K562 (cell line): ENCODE measurements around the gene BOD1L1. TPM values are rescaled to one million over a fixed set of nuclear protein-coding genes. Genes with fewer than 3 reads are reported as not detected.

Source experiments
- CREB1 ChIP-seq, 2 experiments: sonication (generic) in 1 of 2; formaldehyde crosslinking in 1 of 2; IDR thresholded peaks; 2 replicates each; pipeline versions ENCODE4 v1.6.1 to v1.8.0; 2012 to 2022; ENCODE audit warnings: inconsistent platforms in 1 of 2, mild to moderate bottlenecking in 1 of 2, missing genetic modification reagents in 1 of 2, moderate library complexity in 1 of 2
- E4F1 ChIP-seq: fragments of 250-450 bp; sonication (Bioruptor Pico); IDR thresholded peaks from 2 replicates; pipeline ENCODE4 v1.5.0; 2021; ENCODE audit warnings: mild to moderate bottlenecking, borderline replicate concordance
- FIP1L1 ChIP-seq: fragments of 200-400 bp; formaldehyde crosslinking; IDR thresholded peaks from 2 replicates; pipeline ENCODE4 v1.6.1; 2018; ENCODE audit warnings: mild to moderate bottlenecking, low read depth, low read length; ENCODE audit not compliant: poor library complexity, severe bottlenecking
- FOSL1 ChIP-seq: fragments of 200-800 bp; sonication (Bioruptor generic); conservative IDR thresholded peaks from 2 replicates; pipeline ENCODE4 v1.6.1; 2016; ENCODE audit warnings: missing genetic modification characterization, missing compliant biosample characterization
- JUNB ChIP-seq: fragments of 450-650 bp; formaldehyde crosslinking; conservative IDR thresholded peaks from 2 replicates; pipeline ENCODE4 v1.4.0; 2020; ENCODE audit warnings: mild to moderate bottlenecking
- NEUROD1 ChIP-seq: fragments of 150-350 bp; IDR thresholded peaks from 2 replicates; pipeline ENCODE4 v1.6.1; 2014; ENCODE audit warnings: borderline replicate concordance, low read length, low read depth; ENCODE audit not compliant: partially characterized antibody
- POLR2B ChIP-seq: fragments of 450-650 bp; IDR thresholded peaks from 2 replicates; pipeline ENCODE4 v1.6.1; 2018; ENCODE audit warnings: low read depth; ENCODE audit not compliant: partially characterized antibody
- RCOR1 ChIP-seq, 2 experiments: IDR thresholded peaks; 2 replicates each; pipeline ENCODE4 v1.6.1; 2012; ENCODE audit warnings: low read depth in 2 of 2, low read length in 2 of 2, borderline replicate concordance in 1 of 2, improper control_type of control experiment in 1 of 2
- TSHZ1 ChIP-seq: fragments of 250-450 bp; sonication (Bioruptor Pico); IDR thresholded peaks from 2 replicates; pipeline ENCODE4 v1.4.0; 2020; ENCODE audit warnings: mild to moderate bottlenecking, moderate library complexity
- ZNF121 ChIP-seq: sonication (generic); formaldehyde crosslinking; conservative IDR thresholded peaks from 2 replicates; pipeline ENCODE4 v1.8.0; 2022; ENCODE audit warnings: missing genetic modification reagents
- ZNF354B ChIP-seq: fragments of 250-450 bp; sonication (Bioruptor Pico); IDR thresholded peaks from 2 replicates; pipeline ENCODE4 v1.4.0; 2020
- ZNF644 ChIP-seq: fragments of 200-800 bp; sonication (Bioruptor generic); IDR thresholded peaks from 2 replicates; pipeline ENCODE4 v1.6.1; 2016; ENCODE audit warnings: low read depth, missing genetic modification characterization, missing compliant biosample characterization
- polyA plus RNA-seq, 8 experiments: library from polyadenylated mRNA; depleted of rRNA in 4 of 8; stranded (reverse) in 5 of 8; unstranded in 3 of 8; fragments of >200 nt; fragmentation: Nextera tagmentation in 2 of 8; fragmentation: Illumina TruSeq in 1 of 8; extraction: Ambion mirVana in 2 of 8; extraction: Trizol in 1 of 8; gene quantifications; 2 replicates each; pipeline versions ENCODE4 v1.2.1 to v1.2.3, GENCODE V29; 2011 to 2014; ENCODE audit warnings: inconsistent platforms in 1 of 8, missing spikeins in 1 of 8
- total RNA-seq, 7 experiments: library from RNA; depleted of rRNA in 6 of 7; stranded (reverse); fragments of >200 nt in 6 of 7; fragmentation: Illumina TruSeq in 2 of 7; extraction: Trizol in 2 of 7; gene quantifications; 2 replicates each; pipeline versions ENCODE4 v1.2.1 to v1.2.3, GENCODE V29; 2011 to 2021; ENCODE audit warnings: low replicate concordance in 1 of 7
- TF ChIP-seq, protein P1 (sequence below): sonication (generic); formaldehyde crosslinking; IDR thresholded peaks from 2 replicates; pipeline ENCODE4 v1.8.0; 2022; ENCODE audit warnings: missing genetic modification reagents, mild to moderate bottlenecking, borderline replicate concordance

Gene BOD1L1
- total and polyA plus RNA-seq, 9 of the 15 experiments (the other 6 are each of a cell fraction or from before 2014, with no cell fraction given), result 4.8 to 23.2 (median 17.7) TPM

GRCh38 chr4:13627606-13628311, at the start of gene BOD1L1 (continued):
- TF ChIP-seq E4F1 (CRISPR knock-in tag) (no peak), FIP1L1 (peak; percentile 75), FOSL1 (no peak), POLR2B (peak; percentile 86), TSHZ1 (CRISPR knock-in tag) (no peak), ZNF644 (peak; percentile 46; the same call in 1 of the 2 replicates), CREB1 (IDR thresholded peaks at IDR 0.05) (peak; percentile 95), CREB1 (CRISPR knock-in tag; IDR thresholded peaks at IDR 0.05) (peak; percentile 91), ZNF354B (CRISPR knock-in tag) (no peak), ZNF121 (CRISPR knock-in tag) (peak; percentile 86), JUNB (CRISPR knock-in tag) (no peak), NEUROD1 (peak; percentile 64), RCOR1 (IDR thresholded peaks at IDR 0.05; ENCODE audit: borderline replicate concordance in 1 of 2, low read depth in 2 of 2, low read length in 2 of 2) (peak in 1 of 2 experiments; percentile 48; a peak in 1 of 4 replicates)
- TF ChIP-seq, protein P1, sequence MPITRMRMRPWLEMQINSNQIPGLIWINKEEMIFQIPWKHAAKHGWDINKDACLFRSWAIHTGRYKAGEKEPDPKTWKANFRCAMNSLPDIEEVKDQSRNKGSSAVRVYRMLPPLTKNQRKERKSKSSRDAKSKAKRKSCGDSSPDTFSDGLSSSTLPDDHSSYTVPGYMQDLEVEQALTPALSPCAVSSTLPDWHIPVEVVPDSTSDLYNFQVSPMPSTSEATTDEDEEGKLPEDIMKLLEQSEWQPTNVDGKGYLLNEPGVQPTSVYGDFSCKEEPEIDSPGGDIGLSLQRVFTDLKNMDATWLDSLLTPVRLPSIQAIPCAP (CRISPR knock-in tag), result no peak
